BJ (cell line): ENCODE data around the gene ABLIM2. TPM values are rescaled to one million over a fixed set of nuclear protein-coding genes. Genes with fewer than 3 reads are reported as not detected.

Experiments
- CTCF ChIA-PET: fragments of 350-600 bp; formaldehyde crosslinking; extraction: SDS; loops from one replicate; lab custom pipeline; 2021; ENCODE audit warnings: antibody characterized with exemption, inconsistent platforms; lab: Yijun Ruan, JAX
- POLR2A ChIA-PET: fragments of 300-600 bp; sonication (Branson Sonifier 250); formaldehyde crosslinking; extraction: SDS; loops from one replicate; lab custom pipeline; 2021; ENCODE audit warnings: antibody characterized with exemption; lab: Charles Lee
- DNase-seq: peaks from one replicate; pipeline ENCODE4 v3.0.0-alpha.2; 2011; ENCODE audit warnings: low read depth
- H3K27me3 ChIP-seq: 2 replicates; pipeline ENCODE4 v1.6.0; 2011; ENCODE audit warnings: low read length; ENCODE audit not compliant: control insufficient read depth, insufficient read depth
- H3K36me3 ChIP-seq: 2 replicates; pipeline ENCODE4 v1.5.1; 2011; ENCODE audit warnings: low read length; ENCODE audit not compliant: control insufficient read depth, insufficient read depth
- H3K4me3 ChIP-seq: 2 replicates; pipeline ENCODE4 v1.5.1; 2011; ENCODE audit warnings: low read depth, mild to moderate bottlenecking, control low read depth, low read length
- CTCF ChIP-seq: IDR thresholded peaks from 2 replicates; pipeline ENCODE4 v1.5.1; 2011; ENCODE audit warnings: low read depth, mild to moderate bottlenecking, control low read depth, inconsistent platforms, low read length, moderate library complexity; ENCODE audit not compliant: insufficient read depth
- polyA plus RNA-seq: library from polyadenylated mRNA; depleted of rRNA; stranded (reverse); fragments of >200 nt; gene quantifications from 2 replicates; pipeline ENCODE4 v1.2.3, GENCODE V29; 2011

The ABLIM2 gene
- polyA plus RNA-seq, 1 experiment = 0.07 TPM

- ChIA-PET POLR2A (no interaction called here), CTCF (interaction anchor here (0.7 kb wide), 1 partner anchor 454 kb away, joined by 3 read pairs; no protein-coding TSS in a partner anchor)
- H3K4me3 ChIP-seq = no peak overlapping the region
- H3K36me3 ChIP-seq = no peaks in the 10 kb centered on the region
- no peak for DNase-seq
- TF ChIP-seq CTCF = no peak
- no peaks in the 10 kb centered on the region for H3K27me3 ChIP-seq
Observed at GRCh38 chr4:8088966-8089491, 69.6 kb downstream of the ABLIM2 start.

- CTCF ChIA-PET = no interaction called here
- Histone ChIP-seq H3K4me3 (no peak overlapping the region), H3K36me3 (no peaks in the 10 kb centered on the region), H3K27me3 (no peaks in the 10 kb centered on the region)
- DNase-seq = no peak
- TF ChIP-seq CTCF = no peak
- POLR2A ChIA-PET = no interaction called here
Observed at GRCh38 chr4:8087921-8088495, 70.6 kb downstream of the ABLIM2 start.

- H3K36me3 ChIP-seq = no peaks in the 10 kb centered on the region
- no peak for TF ChIP-seq CTCF
- ChIA-PET CTCF (no interaction called here), POLR2A (no interaction called here)
- H3K4me3 ChIP-seq = no peak overlapping the region
- peaks cover 1% of the 10 kb centered on the region; the same call in 1 of the 2 replicates for H3K27me3 ChIP-seq
- no peak for DNase-seq
Observed at GRCh38 chr4:8086783-8087445, 71.7 kb downstream of the ABLIM2 start.

GRCh38 chr4:8085491-8086117, 73.0 kb downstream of the ABLIM2 start:
- ChIA-PET CTCF (no interaction called here), POLR2A (no interaction called here)
- H3K36me3 ChIP-seq = no peaks in the 10 kb centered on the region
- H3K27me3 ChIP-seq = peaks cover 4% of the 10 kb centered on the region; the same call in 1 of the 2 replicates
- no peak for TF ChIP-seq CTCF
- H3K4me3 ChIP-seq = no peak overlapping the region
- no peak for DNase-seq
